ENCODE measurements around the gene BICDL1. TPM values are rescaled to one million over a fixed set of nuclear protein-coding genes. Genes with fewer than 3 reads are reported as not detected.

BICDL1 gene
- total RNA-seq, 1 experiment from 2014 or later: 2.4 TPM

GRCh38 chr12:120142231-120142877 lies 153.3 kb downstream of the BICDL1 start:
- POLR2A ChIA-PET (ENCODE audit: low non-redundant PET): no interaction called here
- Histone ChIP-seq H3K27me3 (replicated peaks; ENCODE audit: insufficient read depth, low read depth, low read length, poor library complexity) (no peaks in the 10 kb centered on the region), H3K4me1 (ENCODE audit: insufficient read depth, low read length, poor library complexity, severe bottlenecking) (no peaks in the 10 kb centered on the region), H3K9me3 (ENCODE audit: low read depth, low read length, poor library complexity, severe bottlenecking) (no peaks in the 10 kb centered on the region), H3K36me3 (ENCODE audit: insufficient read depth, low read length, poor library complexity, severe bottlenecking) (peaks cover 92% of the 10 kb centered on the region), H3K27ac (ENCODE audit: low read depth, low read length, poor library complexity, severe bottlenecking) (no peak overlapping the region), H3K4me3 (ENCODE audit: low read depth, low read length, poor library complexity, severe bottlenecking) (no peak overlapping the region)
- DNase-seq (ENCODE audit: low spot score): no peak
- no peak for TF ChIP-seq CTCF (conservative IDR thresholded peaks at IDR 0.05; ENCODE audit: low read depth, low read length)
- TF ChIP-seq EZH2 (IDR thresholded peaks at IDR 0.05; ENCODE audit: borderline replicate concordance, low read depth, low read length, poor library complexity, severe bottlenecking): no peak
- intact Hi-C loops (cut with micrococcal nuclease; ENCODE audit: unreplicated experiment): no loop called here
- no TSS peak for BruUV-seq (replicated peaks)
- CTCF ChIA-PET: no interaction called here

Other genes starting within 250 kb of the BICDL1 start
- gene CIT, start 111.9 kb upstream of the BICDL1 start, total RNA-seq (2021): 62.4 and 73.7 TPM in 2 replicates
- gene RAB35, start 127.5 kb downstream of the BICDL1 start, total RNA-seq (2021): 57.9 and 63.0 TPM in 2 replicates
- 129 and 131 TPM in 2 replicates for gene GCN1, start 205.5 kb downstream of the BICDL1 start, total RNA-seq (2021)
- 1,951 and 2,047 TPM in 2 replicates for gene RPLP0, start 211.9 kb downstream of the BICDL1 start, total RNA-seq (2021)

Data from A673 (cell line).